GM10266 (cell line): Measurements from ENCODE around the gene ACTN4.

ENCODE experiments used
- DNase-seq: peaks from one replicate; pipeline ENCODE4 v3.0.0; 2012; ENCODE audit errors: extremely low spot score
- CTCF ChIP-seq: IDR thresholded peaks from 2 replicates; pipeline ENCODE4 v1.5.1; 2012; ENCODE audit warnings: mild to moderate bottlenecking, low read depth; ENCODE audit not compliant: control insufficient read depth, insufficient read depth; ENCODE audit errors: missing control alignments

Gene ACTN4

GRCh38 chr19:38728752-38729541 is 81.5 kb downstream of the ACTN4 start:
- DNase-seq, result no peak
- no peak for TF ChIP-seq CTCF

GRCh38 chr19:38729653-38730469 is 82.4 kb downstream of the ACTN4 start:
- peak; percentile 76 for DNase-seq

GRCh38 chr19:38730470-38730730 is 83.0 kb downstream of the ACTN4 start:
- TF ChIP-seq CTCF, result no peak
- no peak for DNase-seq

More at GRCh38 chr19:38729653-38730469, 82.4 kb downstream of the ACTN4 start:
- peak; percentile 87 for TF ChIP-seq CTCF

GRCh38 chr19:38730731-38731589 is 83.5 kb downstream of the ACTN4 start:
- DNase-seq, result no peak
- TF ChIP-seq CTCF, result no peak

- DNase-seq, result no peak
Measured at GRCh38 chr19:38731654-38732301, 84.3 kb downstream of the ACTN4 start.

GRCh38 chr19:38733241-38733492 is 85.7 kb downstream of the ACTN4 start:
- no peak for TF ChIP-seq CTCF
- no peak for DNase-seq

More at GRCh38 chr19:38731654-38732301, 84.3 kb downstream of the ACTN4 start:
- no peak for TF ChIP-seq CTCF
